SK-N-SH treated with all-trans-retinoic acid at 6 μM for 48 hours (cell line): Measurements from ENCODE around the gene TMEM132D.

Experiments
- ATAC-seq: fragments of 200-7000 bp; cut with Tn5 transposase; 3 replicates; pipeline ENCODE4 v1.9.1; 2020; ENCODE audit warnings: mild to moderate bottlenecking, moderate library complexity
- ARNTL ChIP-seq: fragments of 450-650 bp; formaldehyde crosslinking; IDR thresholded peaks from 2 replicates; pipeline ENCODE4 v1.5.0; 2020; ENCODE audit warnings: low read depth, mild to moderate bottlenecking, moderate library complexity, borderline replicate concordance
- BACH2 ChIP-seq: fragments of 250-450 bp; sonication (Bioruptor Pico); IDR thresholded peaks from 2 replicates; pipeline ENCODE4 v1.9.0; 2021; ENCODE audit warnings: mild to moderate bottlenecking, borderline replicate concordance
- ESRRG ChIP-seq: fragments of 250-450 bp; sonication (Bioruptor Pico); IDR thresholded peaks from 2 replicates; pipeline ENCODE4 v1.6.1; 2021; ENCODE audit warnings: mild to moderate bottlenecking
- GLIS3 ChIP-seq: fragments of 250-450 bp; sonication (Bioruptor Pico); IDR thresholded peaks from 2 replicates; pipeline ENCODE4 v1.5.0; 2020; ENCODE audit warnings: mild to moderate bottlenecking, moderate library complexity
- ISL1 ChIP-seq: fragments of 250-450 bp; sonication (Bioruptor Pico); IDR thresholded peaks from 2 replicates; pipeline ENCODE4 v2.1.2; 2022; ENCODE audit warnings: mild to moderate bottlenecking, moderate library complexity
- OSR1 ChIP-seq: fragments of 250-450 bp; sonication (Bioruptor Pico); IDR thresholded peaks from 2 replicates; pipeline ENCODE4 v1.8.0; 2022; ENCODE audit warnings: moderate library complexity, mild to moderate bottlenecking, inconsistent platforms
- PPARA ChIP-seq: fragments of 250-450 bp; sonication (Bioruptor Pico); IDR thresholded peaks from 2 replicates; pipeline ENCODE4 v1.5.0; 2020; ENCODE audit warnings: mild to moderate bottlenecking, borderline replicate concordance
- RARB ChIP-seq: fragments of 250-450 bp; sonication (Bioruptor Pico); IDR thresholded peaks from 2 replicates; pipeline ENCODE4 v1.8.0; 2021; ENCODE audit warnings: mild to moderate bottlenecking, moderate library complexity
- SNAI2 ChIP-seq: fragments of 250-450 bp; sonication (Bioruptor Pico); IDR thresholded peaks from 2 replicates; pipeline ENCODE4 v1.5.0; 2020; ENCODE audit warnings: mild to moderate bottlenecking, moderate library complexity
- TCF4 ChIP-seq: fragments of 250-450 bp; sonication (Bioruptor Pico); IDR thresholded peaks from 2 replicates; pipeline ENCODE4 v1.8.0; 2021; ENCODE audit warnings: mild to moderate bottlenecking, moderate library complexity, borderline replicate concordance
- TOX ChIP-seq: fragments of 250-450 bp; sonication (Bioruptor Pico); IDR thresholded peaks from 2 replicates; pipeline ENCODE4 v1.8.0; 2021; ENCODE audit warnings: mild to moderate bottlenecking, moderate library complexity, borderline replicate concordance
- ZC3H10 ChIP-seq: fragments of 250-450 bp; sonication (Bioruptor Pico); IDR thresholded peaks from 2 replicates; pipeline ENCODE4 v1.5.1; 2021; ENCODE audit warnings: mild to moderate bottlenecking, moderate library complexity
- ZFP30 ChIP-seq: fragments of 450-650 bp; formaldehyde crosslinking; IDR thresholded peaks from 2 replicates; pipeline ENCODE4 v1.5.0; 2022; ENCODE audit warnings: mild to moderate bottlenecking, moderate library complexity
- ZNF565 ChIP-seq: fragments of 450-650 bp; formaldehyde crosslinking; conservative IDR thresholded peaks from 2 replicates; pipeline ENCODE4 v1.5.0; 2020; ENCODE audit warnings: low read depth, mild to moderate bottlenecking, moderate library complexity
- ZNF70 ChIP-seq: fragments of 450-650 bp; formaldehyde crosslinking; IDR thresholded peaks from 2 replicates; pipeline ENCODE4 v1.5.0; 2020; ENCODE audit warnings: mild to moderate bottlenecking, moderate library complexity
- ZNF8 ChIP-seq: fragments of 450-650 bp; formaldehyde crosslinking; IDR thresholded peaks from 2 replicates; pipeline ENCODE4 v1.5.0; 2020; ENCODE audit warnings: mild to moderate bottlenecking, moderate library complexity
- TF ChIP-seq, protein P1 (sequence below): fragments of 250-450 bp; sonication (Bioruptor Pico); IDR thresholded peaks from 2 replicates; pipeline ENCODE4 v1.8.0; 2020; ENCODE audit warnings: mild to moderate bottlenecking, moderate library complexity, borderline replicate concordance
- TF ChIP-seq, protein P2 (sequence below): fragments of 250-450 bp; sonication (Bioruptor Pico); IDR thresholded peaks from 2 replicates; pipeline ENCODE4 v1.8.0; 2021; ENCODE audit warnings: low read depth, mild to moderate bottlenecking, moderate library complexity, borderline replicate concordance
- TF ChIP-seq, protein P3 (sequence below): fragments of 250-450 bp; sonication (Bioruptor Pico); IDR thresholded peaks from 2 replicates; pipeline ENCODE4 v1.5.0; 2020; ENCODE audit warnings: mild to moderate bottlenecking, moderate library complexity
- TF ChIP-seq, protein P4 (sequence below): fragments of 250-450 bp; sonication (Bioruptor Pico); IDR thresholded peaks from 2 replicates; pipeline ENCODE4 v1.5.1; 2020; ENCODE audit warnings: low read depth, mild to moderate bottlenecking, moderate library complexity
- TF ChIP-seq, protein P5 (sequence below): fragments of 250-450 bp; sonication (Bioruptor Pico); IDR thresholded peaks from 2 replicates; pipeline ENCODE4 v1.5.1; 2021; ENCODE audit warnings: mild to moderate bottlenecking, moderate library complexity

Gene TMEM132D

DNA sequence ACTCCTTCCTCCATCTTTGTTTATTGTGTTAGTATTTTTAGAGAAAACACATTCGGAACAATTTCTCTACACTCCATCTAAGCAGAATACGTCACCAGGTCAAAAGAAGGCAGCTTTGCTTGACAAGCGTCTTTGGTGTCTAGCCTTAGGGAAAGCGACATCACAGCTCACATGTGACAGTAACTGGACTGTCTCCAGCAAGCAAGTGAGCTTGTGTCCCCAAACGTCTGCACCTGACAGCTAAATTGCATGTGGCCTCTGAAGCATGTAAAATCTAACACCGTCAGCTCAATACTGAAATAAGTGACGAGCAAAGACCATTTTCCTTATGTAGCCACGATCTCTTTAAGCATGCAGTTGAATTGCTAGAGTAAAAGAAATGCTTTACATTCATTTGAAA lies 540.8 kb downstream of the TMEM132D start:
- no peak for ATAC-seq
- TF ChIP-seq, protein P1, sequence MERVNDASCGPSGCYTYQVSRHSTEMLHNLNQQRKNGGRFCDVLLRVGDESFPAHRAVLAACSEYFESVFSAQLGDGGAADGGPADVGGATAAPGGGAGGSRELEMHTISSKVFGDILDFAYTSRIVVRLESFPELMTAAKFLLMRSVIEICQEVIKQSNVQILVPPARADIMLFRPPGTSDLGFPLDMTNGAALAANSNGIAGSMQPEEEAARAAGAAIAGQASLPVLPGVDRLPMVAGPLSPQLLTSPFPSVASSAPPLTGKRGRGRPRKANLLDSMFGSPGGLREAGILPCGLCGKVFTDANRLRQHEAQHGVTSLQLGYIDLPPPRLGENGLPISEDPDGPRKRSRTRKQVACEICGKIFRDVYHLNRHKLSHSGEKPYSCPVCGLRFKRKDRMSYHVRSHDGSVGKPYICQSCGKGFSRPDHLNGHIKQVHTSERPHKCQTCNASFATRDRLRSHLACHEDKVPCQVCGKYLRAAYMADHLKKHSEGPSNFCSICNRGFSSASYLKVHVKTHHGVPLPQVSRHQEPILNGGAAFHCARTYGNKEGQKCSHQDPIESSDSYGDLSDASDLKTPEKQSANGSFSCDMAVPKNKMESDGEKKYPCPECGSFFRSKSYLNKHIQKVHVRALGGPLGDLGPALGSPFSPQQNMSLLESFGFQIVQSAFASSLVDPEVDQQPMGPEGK (CRISPR knock-in tag) = no peak
- TF ChIP-seq BACH2 (CRISPR knock-in tag) = no peak
- TF ChIP-seq TCF4 = no peak
- no peak for TF ChIP-seq ZFP30 (CRISPR knock-in tag)
- no peak for TF ChIP-seq ZNF70 (CRISPR knock-in tag)

DNA sequence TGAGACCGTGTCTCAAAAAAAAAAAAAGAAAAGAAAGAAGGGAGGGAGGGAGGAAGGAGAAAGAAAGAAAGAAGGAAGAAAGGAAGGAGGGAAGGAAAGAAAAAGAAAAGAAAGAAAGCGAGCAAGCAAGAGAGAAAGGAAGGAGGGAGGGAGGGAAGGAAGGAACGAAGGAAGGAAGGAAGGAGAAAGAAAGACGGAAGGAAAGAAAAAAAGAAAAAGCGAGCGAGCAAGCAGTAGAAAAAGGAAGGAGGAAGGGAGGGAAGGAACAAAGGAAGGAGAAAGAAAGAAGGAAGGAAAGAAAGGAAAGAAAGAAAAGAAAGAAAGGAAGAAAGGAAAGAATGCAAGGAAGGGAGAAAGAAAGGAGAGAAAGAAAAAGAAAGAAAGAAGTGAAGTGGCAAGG lies 546.6 kb downstream of the TMEM132D start:
- TF ChIP-seq RARB (CRISPR knock-in tag) (no peak), ARNTL (CRISPR knock-in tag) (no peak), ISL1 (no peak), ESRRG (CRISPR knock-in tag) (no peak), ZNF8 (CRISPR knock-in tag) (no peak), ZNF565 (no peak), SNAI2 (CRISPR knock-in tag) (no peak), TOX (CRISPR knock-in tag) (no peak)
- TF ChIP-seq, protein P2, sequence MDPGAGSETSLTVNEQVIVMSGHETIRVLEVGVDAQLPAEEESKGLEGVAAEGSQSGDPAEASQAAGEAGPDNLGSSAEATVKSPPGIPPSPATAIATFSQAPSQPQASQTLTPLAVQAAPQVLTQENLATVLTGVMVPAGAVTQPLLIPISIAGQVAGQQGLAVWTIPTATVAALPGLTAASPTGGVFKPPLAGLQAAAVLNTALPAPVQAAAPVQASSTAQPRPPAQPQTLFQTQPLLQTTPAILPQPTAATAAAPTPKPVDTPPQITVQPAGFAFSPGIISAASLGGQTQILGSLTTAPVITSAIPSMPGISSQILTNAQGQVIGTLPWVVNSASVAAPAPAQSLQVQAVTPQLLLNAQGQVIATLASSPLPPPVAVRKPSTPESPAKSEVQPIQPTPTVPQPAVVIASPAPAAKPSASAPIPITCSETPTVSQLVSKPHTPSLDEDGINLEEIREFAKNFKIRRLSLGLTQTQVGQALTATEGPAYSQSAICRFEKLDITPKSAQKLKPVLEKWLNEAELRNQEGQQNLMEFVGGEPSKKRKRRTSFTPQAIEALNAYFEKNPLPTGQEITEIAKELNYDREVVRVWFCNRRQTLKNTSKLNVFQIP = no peak
- TF ChIP-seq, protein P1 (CRISPR knock-in tag) = no peak
- TF ChIP-seq, protein P3, sequence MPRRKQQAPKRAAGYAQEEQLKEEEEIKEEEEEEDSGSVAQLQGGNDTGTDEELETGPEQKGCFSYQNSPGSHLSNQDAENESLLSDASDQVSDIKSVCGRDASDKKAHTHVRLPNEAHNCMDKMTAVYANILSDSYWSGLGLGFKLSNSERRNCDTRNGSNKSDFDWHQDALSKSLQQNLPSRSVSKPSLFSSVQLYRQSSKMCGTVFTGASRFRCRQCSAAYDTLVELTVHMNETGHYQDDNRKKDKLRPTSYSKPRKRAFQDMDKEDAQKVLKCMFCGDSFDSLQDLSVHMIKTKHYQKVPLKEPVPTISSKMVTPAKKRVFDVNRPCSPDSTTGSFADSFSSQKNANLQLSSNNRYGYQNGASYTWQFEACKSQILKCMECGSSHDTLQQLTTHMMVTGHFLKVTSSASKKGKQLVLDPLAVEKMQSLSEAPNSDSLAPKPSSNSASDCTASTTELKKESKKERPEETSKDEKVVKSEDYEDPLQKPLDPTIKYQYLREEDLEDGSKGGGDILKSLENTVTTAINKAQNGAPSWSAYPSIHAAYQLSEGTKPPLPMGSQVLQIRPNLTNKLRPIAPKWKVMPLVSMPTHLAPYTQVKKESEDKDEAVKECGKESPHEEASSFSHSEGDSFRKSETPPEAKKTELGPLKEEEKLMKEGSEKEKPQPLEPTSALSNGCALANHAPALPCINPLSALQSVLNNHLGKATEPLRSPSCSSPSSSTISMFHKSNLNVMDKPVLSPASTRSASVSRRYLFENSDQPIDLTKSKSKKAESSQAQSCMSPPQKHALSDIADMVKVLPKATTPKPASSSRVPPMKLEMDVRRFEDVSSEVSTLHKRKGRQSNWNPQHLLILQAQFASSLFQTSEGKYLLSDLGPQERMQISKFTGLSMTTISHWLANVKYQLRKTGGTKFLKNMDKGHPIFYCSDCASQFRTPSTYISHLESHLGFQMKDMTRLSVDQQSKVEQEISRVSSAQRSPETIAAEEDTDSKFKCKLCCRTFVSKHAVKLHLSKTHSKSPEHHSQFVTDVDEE = no peak
- no peak for ATAC-seq

DNA sequence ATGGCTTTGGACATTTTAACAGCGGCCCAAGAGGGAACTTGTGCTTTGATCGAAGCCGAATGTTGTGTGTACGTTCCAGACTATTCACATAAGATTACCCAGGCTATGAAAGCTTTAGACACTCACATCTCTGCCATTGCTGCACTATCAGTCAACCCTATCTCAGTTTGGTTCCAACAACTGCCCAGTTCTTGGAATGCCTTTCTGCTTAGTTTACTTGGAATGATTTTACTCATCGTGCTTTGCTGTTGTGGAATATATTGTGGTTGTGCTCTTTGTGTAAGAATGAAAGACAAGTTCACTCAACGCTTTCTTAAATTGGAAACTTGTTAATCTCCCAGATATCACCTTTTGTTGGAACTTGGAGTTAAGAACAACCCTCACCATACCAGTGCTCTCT lies 552.3 kb downstream of the TMEM132D start:
- no peak for ATAC-seq
- TF ChIP-seq, protein P4, sequence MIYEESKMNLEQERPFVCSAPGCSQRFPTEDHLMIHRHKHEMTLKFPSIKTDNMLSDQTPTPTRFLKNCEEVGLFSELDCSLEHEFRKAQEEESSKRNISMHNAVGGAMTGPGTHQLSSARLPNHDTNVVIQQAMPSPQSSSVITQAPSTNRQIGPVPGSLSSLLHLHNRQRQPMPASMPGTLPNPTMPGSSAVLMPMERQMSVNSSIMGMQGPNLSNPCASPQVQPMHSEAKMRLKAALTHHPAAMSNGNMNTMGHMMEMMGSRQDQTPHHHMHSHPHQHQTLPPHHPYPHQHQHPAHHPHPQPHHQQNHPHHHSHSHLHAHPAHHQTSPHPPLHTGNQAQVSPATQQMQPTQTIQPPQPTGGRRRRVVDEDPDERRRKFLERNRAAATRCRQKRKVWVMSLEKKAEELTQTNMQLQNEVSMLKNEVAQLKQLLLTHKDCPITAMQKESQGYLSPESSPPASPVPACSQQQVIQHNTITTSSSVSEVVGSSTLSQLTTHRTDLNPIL (CRISPR knock-in tag) = no peak
- TF ChIP-seq OSR1 (CRISPR knock-in tag) (no peak), ARNTL (CRISPR knock-in tag) (no peak), PPARA (CRISPR knock-in tag) (no peak), GLIS3 (no peak), ZC3H10 (CRISPR knock-in tag) (no peak), ZNF565 (no peak), SNAI2 (CRISPR knock-in tag) (no peak)
- TF ChIP-seq, protein P5, sequence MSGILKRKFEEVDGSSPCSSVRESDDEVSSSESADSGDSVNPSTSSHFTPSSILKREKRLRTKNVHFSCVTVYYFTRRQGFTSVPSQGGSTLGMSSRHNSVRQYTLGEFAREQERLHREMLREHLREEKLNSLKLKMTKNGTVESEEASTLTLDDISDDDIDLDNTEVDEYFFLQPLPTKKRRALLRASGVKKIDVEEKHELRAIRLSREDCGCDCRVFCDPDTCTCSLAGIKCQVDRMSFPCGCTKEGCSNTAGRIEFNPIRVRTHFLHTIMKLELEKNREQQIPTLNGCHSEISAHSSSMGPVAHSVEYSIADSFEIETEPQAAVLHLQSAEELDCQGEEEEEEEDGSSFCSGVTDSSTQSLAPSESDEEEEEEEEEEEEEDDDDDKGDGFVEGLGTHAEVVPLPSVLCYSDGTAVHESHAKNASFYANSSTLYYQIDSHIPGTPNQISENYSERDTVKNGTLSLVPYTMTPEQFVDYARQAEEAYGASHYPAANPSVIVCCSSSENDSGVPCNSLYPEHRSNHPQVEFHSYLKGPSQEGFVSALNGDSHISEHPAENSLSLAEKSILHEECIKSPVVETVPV (CRISPR knock-in tag) = no peak
